Effector CD4-positive, alpha-beta T cell (primary cell): ENCODE measurements around the gene NMNAT2.

Source experiments
- DNase-seq: peaks from one replicate; pipeline ENCODE4 v3.0.0-alpha.2; 2020

Gene NMNAT2

GRCh38 chr1:183203094-183203493 lies 215.1 kb downstream of the NMNAT2 start:
- DNase-seq = no peak

DNA sequence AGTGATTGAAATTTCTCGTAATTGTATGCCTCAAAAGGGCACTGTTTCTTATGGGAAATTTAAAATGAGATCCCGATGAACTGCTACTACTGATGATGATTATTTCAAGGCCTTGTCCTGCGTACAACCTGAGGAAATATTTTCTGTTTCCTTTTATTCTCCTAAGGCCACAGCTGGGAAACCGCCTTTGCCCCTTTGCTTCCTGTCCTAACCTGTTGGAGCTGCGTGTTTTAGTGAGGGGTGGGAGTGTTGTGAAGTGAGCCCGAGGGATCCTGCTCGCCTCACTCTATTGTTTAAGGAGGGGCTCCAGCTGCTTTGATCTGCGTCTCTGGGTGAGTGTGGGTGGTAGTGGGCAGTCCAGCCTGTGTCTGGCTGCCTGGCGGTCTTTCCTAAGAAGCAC lies 217.7 kb downstream of the NMNAT2 start:
- no peak for DNase-seq

GRCh38 chr1:183199304-183199703 lies 218.9 kb downstream of the NMNAT2 start:
- DNase-seq = no peak

DNA sequence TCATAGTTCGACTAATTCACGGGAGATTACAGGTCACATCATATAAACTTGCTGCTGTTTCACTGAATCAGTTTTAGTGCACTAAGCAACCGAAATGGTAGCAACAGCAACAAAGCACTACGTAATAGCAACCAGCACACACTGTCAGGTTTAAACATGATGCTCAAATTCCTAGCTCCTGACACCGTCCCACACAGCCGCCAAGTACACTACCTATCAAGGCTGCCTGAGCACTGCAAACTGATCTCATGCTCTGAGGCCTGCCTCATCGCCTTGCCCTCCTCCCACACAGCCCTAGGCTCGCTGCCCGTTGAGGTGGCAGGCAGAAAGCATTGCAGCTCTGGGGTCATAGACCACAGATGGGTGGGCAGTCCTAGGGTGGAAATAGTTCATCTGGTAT lies 219.7 kb downstream of the NMNAT2 start:
- DNase-seq = no peak
